Measurements from ENCODE around the gene ABO. TPM values are rescaled to one million over a fixed set of nuclear protein-coding genes. Genes with fewer than 3 reads are reported as not detected.

Gene ABO
- total RNA-seq = 1 to 10 TPM in 1 of 4 donors, under 1 TPM in 3; 0.29 to 6.1 (median 0.59) TPM

GRCh38 chr9:133275105-133276000 lies at the start of gene ABO:
Gene ABO, minus strand, starts transcription at chr9:133275201.
- Histone ChIP-seq H3K9me3 (no peaks in the 10 kb centered on the region), H3K27me3 (no peaks in the 10 kb centered on the region)

GRCh38 chr9:133323991-133324703 lies 49.1 kb upstream of the ABO start:
- H3K36me3 ChIP-seq = no peaks in the 10 kb centered on the region
- intact Hi-C loops (cut with DNase I; ENCODE audit: low total_unique reads) = no loop called here
- no peak overlapping the region for H3K27ac ChIP-seq
- no peak for DNase-seq
- H3K27me3 ChIP-seq = no peaks in the 10 kb centered on the region
- TF ChIP-seq CTCF (IDR thresholded peaks at IDR 0.05) (no peak), POLR2A (IDR thresholded peaks at IDR 0.05) (no peak)
- no peaks in the 10 kb centered on the region for H3K4me1 ChIP-seq
- H3K9me3 ChIP-seq = no peaks in the 10 kb centered on the region
- no peak overlapping the region for H3K4me3 ChIP-seq

More at GRCh38 chr9:133275105-133276000, at the start of gene ABO:
- no peak for TF ChIP-seq POLR2A (IDR thresholded peaks at IDR 0.05)
- peak in 3 of 4 experiments; percentile 15 to 52 (median 39) for TF ChIP-seq CTCF (IDR thresholded peaks at IDR 0.05)
- DNase-seq = no peak
- H3K36me3 ChIP-seq = no peaks in the 10 kb centered on the region
- peak within 1 kb of the TSS; percentile 67 for H3K27ac ChIP-seq
- H3K4me3 ChIP-seq = peak within 1 kb of the TSS; percentile 19 to 56
- H3K4me1 ChIP-seq = no peaks in the 10 kb centered on the region
- intact Hi-C loops (cut with DNase I; ENCODE audit: low total_unique reads) = no loop called here

- intact Hi-C loops (cut with DNase I; ENCODE audit: low total_unique reads) = no loop called here
- no peak for DNase-seq
- H3K9me3 ChIP-seq = no peaks in the 10 kb centered on the region
- no peaks in the 10 kb centered on the region for H3K27me3 ChIP-seq
- no peak overlapping the region for H3K4me3 ChIP-seq
- H3K36me3 ChIP-seq = no peaks in the 10 kb centered on the region
- H3K27ac ChIP-seq = no peak overlapping the region
- TF ChIP-seq CTCF (IDR thresholded peaks at IDR 0.05) = no peak
- no peak for TF ChIP-seq POLR2A (IDR thresholded peaks at IDR 0.05)
- H3K4me1 ChIP-seq = no peaks in the 10 kb centered on the region
Measured at GRCh38 chr9:133323211-133323610, 48.2 kb upstream of the ABO start.

GRCh38 chr9:133322701-133323100 lies 47.7 kb upstream of the ABO start:
- H3K27me3 ChIP-seq = no peaks in the 10 kb centered on the region
- no peak overlapping the region for H3K4me3 ChIP-seq
- H3K4me1 ChIP-seq = no peaks in the 10 kb centered on the region
- no peaks in the 10 kb centered on the region for H3K9me3 ChIP-seq
- no peaks in the 10 kb centered on the region for H3K36me3 ChIP-seq
- DNase-seq = no peak
- no peak overlapping the region for H3K27ac ChIP-seq
- intact Hi-C loops (cut with DNase I; ENCODE audit: low total_unique reads) = no loop called here
- no peak for TF ChIP-seq CTCF (IDR thresholded peaks at IDR 0.05)
- no peak for TF ChIP-seq POLR2A (IDR thresholded peaks at IDR 0.05)
